DMS153 treated with DMSO at 0.1 percent for 48 hours (cell line): Measurements from ENCODE around the gene GTF2IRD1.
"Not testable (repeated sequence)": the region's sequence is repeated elsewhere in the genome, so short reads cannot be mapped to it uniquely, and the experiment has no call there.

ENCODE experiments used
- DNase-seq: peaks from one replicate; lab custom pipeline; 2025; ENCODE audit not compliant: unreplicated experiment; lab: John Stamatoyannopoulos, UW

Gene GTF2IRD1

GRCh38 chr7:74511345-74511744, 57.6 kb downstream of the GTF2IRD1 start:
- DNase-seq = no peak

- DNase-seq = no peak
Measured at GRCh38 chr7:74512762-74513161, 59.1 kb downstream of the GTF2IRD1 start.

GRCh38 chr7:74514131-74514591, 60.5 kb downstream of the GTF2IRD1 start:
- peak; percentile 66 for DNase-seq

GRCh38 chr7:74515276-74515675, 61.6 kb downstream of the GTF2IRD1 start:
- DNase-seq = no peak

GRCh38 chr7:74516214-74516613, 62.5 kb downstream of the GTF2IRD1 start:
- no peak for DNase-seq

- DNase-seq = no peak
Measured at GRCh38 chr7:74518041-74518440, 64.3 kb downstream of the GTF2IRD1 start.

DNA sequence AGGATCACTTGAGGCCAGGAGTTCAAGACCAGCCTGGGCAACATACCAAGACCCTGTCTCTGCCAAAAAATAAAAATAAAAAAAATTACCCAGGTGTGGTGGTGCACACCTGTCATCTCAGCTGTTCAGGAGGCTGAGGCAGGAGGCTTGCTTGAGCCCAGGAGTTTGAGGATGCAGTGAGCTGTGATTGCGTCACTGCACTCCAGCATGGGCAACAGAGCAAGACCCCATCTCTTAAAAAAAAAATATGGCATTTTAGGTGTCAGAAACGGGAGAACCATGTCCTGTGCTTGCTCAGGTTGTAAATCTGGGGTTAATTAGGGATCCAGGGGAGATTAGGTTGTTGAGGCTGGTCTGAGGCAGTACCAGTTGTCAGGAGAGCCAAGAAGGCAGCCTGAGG, 64.9 kb downstream of the GTF2IRD1 start:
- no peak for DNase-seq

DNA sequence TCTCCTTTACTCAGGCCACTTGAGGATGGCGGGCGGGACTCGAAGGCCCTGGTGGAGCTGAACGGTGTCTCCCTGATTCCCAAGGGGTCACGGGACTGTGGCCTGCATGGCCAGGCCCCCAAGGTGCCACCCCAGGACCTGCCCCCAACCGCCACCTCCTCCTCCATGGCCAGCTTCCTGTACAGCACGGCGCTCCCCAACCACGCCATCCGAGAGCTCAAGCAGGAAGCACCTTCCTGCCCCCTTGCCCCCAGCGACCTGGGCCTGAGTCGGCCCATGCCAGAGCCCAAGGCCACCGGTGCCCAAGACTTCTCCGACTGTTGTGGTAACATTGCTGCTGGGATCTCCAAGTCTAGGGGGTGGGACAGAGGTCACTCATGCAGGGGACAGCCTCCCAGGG, 65.7 kb downstream of the GTF2IRD1 start:
- no peak for DNase-seq

DNA sequence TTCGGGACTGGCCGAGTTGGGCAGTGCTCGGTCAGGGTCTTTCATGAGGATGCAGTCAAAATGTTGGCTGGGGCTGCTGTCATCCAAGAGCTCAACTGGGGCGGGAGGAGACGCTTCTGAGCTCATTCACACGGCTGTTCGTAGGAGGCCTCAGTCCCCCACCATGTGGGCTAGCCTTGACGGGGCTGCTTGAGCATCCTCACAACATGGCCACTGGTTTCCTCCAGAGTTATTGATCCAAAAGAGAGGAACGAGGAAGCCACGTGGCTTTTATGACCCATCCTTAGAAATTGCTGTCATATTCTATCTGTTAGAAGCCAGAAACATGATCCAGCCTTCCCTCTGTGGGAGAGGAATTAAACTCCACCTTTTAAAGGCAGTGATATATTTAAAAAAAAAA, 68.1 kb downstream of the GTF2IRD1 start:
- no peak for DNase-seq

DNA sequence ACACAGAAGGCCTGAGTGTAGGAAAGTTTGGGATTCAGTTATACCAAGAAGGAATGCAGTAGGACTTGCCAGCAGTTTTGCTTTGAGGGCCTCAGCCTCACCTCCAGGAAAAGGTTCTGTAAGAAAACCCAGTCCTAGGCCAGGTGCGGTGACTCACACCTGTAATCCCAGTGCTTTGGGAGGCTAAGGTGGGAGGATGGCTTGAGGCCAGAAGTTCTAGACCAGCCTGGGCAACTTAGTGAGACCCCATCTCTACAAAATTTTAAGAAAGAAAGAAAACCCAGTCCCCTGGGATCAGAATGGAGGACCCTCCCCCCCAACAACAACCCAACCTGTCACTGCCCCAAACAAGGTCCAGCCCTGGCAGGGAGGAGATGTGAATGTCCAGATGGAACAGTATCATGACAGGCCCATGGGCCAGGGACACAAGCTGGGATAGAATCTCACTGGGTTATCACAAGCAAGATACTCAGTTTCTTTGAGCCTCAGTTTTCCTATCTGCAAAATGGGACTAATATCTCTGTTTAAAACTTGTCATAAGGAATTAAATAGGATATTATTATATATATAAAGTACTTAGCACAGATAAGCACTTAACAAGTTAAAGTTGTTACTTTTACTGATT, 68.7 kb downstream of the GTF2IRD1 start:
- DNase-seq = no peak

DNA sequence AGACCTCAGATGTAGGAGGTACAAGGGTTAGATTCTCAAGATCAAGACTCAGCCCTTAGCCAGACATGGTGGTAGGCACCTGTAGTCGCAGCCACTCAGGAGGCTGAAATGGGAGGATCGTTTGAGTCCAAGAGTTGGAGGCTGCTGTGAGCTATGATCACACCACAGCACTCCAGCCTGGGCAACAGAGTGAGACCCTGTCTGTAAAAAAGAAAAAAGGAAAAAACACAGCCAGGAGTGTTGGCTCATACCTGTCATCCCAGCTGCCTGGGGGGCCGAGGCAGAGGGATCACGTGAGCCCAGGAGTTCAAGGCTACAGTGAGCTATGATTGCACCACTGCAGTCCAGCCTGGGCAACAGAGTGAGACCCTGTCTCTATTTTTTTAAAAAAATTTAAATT, 69.3 kb downstream of the GTF2IRD1 start:
- no peak for DNase-seq

DNA sequence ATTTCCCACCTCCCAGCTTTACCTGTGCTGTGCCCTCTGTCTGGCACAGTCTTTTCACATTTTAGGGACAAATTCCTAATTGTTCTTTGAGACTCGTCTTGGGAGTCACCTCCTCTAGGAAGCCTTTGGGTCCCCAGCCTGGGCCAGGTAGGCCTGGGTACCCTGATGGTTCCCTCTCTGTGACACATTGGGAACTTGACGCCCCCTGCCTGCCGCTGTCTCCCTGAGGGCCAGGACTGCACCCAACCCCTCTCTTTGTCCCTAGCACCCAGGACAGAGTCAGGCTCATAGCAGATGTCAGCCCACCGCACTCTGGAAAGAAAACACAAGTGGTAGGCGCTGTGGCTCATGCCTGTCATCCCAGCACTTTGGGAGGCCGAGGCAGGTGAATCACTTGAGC, 71.4 kb downstream of the GTF2IRD1 start:
- DNase-seq = no peak

GRCh38 chr7:74525881-74526280, 72.2 kb downstream of the GTF2IRD1 start:
- DNase-seq = peak; percentile 75

DNA sequence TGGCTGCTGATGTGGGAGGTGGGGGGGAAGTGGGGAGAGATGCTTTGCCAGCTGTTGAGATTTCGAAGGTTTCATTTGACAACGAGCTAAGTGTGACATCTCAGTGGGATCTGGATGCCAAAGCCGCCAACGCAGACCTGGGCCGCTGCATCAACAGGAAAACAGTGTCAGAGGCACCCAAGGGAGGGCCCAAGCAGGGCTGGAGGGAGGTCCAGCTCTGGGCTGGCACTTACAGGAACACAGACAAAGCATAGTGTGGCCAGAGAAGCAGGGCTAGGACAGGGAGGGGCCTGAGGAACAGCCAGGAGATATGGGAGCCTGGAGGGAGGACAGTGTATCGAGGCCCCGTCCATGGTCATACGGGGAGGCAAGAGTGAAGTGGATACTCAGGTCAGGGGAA, 73.1 kb downstream of the GTF2IRD1 start:
- no peak for DNase-seq

GRCh38 chr7:74527842-74528241, 74.1 kb downstream of the GTF2IRD1 start:
- peak; percentile 55 for DNase-seq

- DNase-seq = not testable (repeated sequence)
Measured at GRCh38 chr7:74528773-74529172, 75.1 kb downstream of the GTF2IRD1 start.

DNA sequence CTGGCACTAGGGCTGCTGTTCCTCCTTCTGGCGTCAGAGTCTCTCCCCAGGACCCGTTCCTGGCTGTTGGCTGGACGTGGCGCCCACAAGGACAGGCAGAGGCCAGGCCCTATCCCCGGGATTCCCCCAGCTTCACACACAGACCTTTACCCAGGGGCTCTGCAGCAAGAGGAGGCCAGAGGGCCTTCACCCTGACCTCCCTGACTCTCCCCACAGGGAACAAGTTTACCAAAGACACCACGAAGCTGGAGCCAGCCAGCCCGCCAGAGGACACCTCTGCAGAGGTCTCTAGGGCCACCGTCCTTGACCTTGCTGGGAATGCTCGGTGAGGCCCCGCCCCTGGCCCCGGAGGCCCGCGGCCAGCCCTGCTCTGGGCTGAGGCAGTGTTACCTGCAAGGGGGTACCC, 82.2 kb downstream of the GTF2IRD1 start:
- DNase-seq = no peak

DNA sequence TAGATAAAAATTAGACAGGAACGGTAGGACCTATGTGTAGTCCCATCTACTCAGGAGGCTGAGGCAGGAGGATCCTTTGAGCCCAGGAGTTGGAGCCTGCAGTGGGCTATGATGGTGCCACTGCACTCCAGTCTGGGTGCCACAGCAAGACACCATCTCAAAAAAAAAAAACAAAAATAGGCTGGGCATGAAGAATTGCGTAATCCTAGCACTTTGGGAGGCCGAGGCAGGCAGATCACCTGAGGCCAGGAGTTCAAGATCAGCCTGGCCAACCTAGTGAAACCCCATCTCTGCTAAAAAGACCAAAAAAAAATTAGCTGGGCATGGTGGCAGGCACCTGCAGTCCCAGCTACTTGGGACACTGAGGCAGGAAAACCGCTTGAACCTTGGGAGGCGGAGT, 88.2 kb downstream of the GTF2IRD1 start:
- DNase-seq = not testable (repeated sequence)

GRCh38 chr7:74542558-74543117, 88.9 kb downstream of the GTF2IRD1 start:
- peak; percentile 81 for DNase-seq

DNA sequence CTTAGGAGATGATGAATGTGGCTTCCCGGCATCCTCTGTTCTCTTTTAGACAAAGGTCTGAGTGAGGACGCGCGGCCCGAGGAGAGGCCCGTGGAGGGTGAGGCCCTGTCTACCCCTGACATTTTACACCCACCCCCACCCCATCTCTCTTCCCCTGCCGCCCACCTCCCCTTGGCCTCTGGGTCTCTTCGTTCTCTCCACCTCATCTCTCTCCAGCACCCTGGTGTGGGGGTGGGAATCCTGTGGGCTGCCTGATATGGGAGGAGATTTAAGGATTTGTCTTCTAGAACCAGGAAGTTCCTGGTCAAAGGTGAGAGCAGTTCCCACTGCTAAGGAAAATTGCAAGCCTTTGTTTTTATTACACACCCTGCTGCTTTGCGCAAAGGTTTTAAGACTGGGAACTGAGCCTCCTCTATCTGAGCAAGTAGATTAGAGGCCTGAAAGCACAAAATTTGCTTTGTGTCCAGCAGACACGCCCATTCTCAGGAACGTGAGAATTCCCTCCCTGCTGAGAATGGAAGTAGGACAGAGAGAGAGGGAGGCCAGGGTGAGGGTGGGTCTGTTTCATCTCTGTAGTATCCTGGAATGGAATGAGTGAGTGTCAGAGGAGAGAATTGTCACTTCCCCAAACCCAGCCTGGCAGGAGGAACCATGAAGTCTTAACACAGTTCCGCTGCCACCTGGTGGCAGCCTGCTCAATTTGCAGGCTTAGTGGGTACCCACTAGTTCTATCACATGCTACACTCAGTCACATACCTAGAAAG, 91.2 kb downstream of the GTF2IRD1 start:
- DNase-seq = no peak

GRCh38 chr7:74545921-74546320, 92.2 kb downstream of the GTF2IRD1 start:
- no peak for DNase-seq

- DNase-seq = not testable (repeated sequence)
Measured at GRCh38 chr7:74553596-74554012, 99.9 kb downstream of the GTF2IRD1 start.
